ENCODE data around the gene TDRD6. TPM values are rescaled to one million over a fixed set of nuclear protein-coding genes. Genes with fewer than 3 reads are reported as not detected.
"Not testable (repeated sequence)": the region's sequence is repeated elsewhere in the genome, so short reads cannot be mapped to it uniquely, and the experiment has no call there.

Gene TDRD6, protein sequence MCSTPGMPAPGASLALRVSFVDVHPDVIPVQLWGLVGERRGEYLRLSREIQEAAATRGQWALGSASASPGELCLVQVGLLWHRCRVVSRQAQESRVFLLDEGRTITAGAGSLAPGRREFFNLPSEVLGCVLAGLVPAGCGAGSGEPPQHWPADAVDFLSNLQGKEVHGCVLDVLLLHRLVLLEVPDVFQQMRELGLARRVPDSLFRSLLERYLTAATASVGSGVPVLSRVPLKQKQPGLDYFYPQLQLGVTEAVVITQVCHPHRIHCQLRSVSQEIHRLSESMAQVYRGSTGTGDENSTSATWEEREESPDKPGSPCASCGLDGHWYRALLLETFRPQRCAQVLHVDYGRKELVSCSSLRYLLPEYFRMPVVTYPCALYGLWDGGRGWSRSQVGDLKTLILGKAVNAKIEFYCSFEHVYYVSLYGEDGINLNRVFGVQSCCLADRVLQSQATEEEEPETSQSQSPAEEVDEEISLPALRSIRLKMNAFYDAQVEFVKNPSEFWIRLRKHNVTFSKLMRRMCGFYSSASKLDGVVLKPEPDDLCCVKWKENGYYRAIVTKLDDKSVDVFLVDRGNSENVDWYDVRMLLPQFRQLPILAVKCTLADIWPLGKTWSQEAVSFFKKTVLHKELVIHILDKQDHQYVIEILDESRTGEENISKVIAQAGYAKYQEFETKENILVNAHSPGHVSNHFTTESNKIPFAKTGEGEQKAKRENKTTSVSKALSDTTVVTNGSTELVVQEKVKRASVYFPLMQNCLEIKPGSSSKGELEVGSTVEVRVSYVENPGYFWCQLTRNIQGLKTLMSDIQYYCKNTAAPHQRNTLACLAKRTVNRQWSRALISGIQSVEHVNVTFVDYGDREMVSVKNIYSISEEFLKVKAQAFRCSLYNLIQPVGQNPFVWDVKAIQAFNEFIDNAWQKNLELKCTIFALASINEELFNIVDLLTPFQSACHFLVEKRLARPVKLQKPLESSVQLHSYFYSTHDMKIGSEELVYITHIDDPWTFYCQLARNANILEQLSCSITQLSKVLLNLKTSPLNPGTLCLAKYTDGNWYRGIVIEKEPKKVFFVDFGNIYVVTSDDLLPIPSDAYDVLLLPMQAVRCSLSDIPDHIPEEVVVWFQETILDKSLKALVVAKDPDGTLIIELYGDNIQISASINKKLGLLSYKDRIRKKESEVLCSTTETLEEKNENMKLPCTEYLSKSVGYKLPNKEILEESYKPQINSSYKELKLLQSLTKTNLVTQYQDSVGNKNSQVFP (N-terminal part only)
- not detected in 2 replicates for total RNA-seq (2014; rRNA removed; shearing (Covaris generic))

DNA sequence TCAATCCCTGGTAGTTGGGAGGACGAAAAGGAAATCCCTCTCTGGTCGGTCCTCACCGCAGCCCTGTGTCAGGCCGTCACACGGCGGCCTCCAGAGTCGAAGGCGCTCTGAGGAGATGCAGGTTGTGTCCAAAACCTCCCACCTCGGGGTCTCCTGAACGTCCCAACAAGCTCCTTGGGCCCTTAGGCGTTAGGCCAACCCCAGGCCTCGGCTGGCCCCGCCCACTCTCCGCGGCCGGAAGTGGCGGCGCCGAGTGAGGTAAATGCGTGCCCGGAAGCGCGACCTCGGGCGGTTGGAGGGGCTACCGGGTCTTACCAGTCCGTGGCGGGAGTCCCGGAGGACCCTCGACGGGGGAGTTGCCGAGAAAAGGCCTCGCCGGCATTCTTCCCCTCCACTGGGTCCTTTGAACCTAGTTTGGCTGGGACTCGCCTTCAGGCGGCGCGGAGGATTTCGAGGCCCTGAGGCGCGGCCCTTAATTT is at the start of gene TDRD6:
TDRD6 (plus strand) TSS at position 267 of the 479 bp plus-strand sequence. CDS start 244 bp downstream, outside the sequence.
- DNase-seq (ENCODE audit: low spot score) = no peak
- in situ Hi-C loops (cut with HindIII; ENCODE audit: low sequenced_read_pairs) = no loop called here

DNA sequence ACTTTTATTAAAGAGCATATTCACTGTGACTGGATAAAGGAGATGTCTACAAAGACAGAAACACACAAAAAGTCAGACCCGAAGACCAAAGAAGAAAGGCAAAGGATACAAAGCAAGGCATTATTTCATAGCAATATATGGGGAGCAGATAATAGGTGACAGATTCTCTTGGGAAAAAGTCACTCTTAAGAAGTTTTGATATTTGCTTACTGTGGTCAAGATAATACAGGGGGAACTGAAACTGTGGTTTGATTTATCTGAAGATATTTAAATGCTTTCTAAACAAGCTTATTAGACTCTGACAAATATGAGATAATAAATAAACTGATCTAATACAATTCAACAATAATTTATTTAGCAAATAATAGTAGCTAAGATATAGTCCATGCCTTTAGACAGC is 49.8 kb upstream of the TDRD6 start:
- DNase-seq (ENCODE audit: low spot score) = no peak
- in situ Hi-C loops (cut with HindIII; ENCODE audit: low sequenced_read_pairs) = no loop called here

DNA sequence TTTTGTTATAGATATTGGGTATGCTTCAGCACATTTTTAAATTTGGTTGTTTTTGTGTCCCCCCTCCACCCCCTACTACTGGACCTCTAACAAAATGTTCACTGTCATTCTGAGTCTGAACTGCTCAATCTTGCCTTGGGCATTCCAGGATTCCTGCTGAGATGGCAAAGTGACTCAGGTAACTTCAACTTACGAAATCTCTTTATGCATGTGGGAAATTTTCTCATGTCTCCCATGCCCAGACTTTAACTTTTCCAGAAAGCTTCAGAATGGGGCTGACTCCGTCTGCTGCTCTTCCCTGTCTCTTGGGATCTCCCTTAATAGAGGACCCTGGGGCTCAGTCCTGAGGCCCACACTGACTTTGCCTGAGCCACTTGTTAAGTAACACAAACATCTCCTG is 49.0 kb upstream of the TDRD6 start:
- in situ Hi-C loops (cut with HindIII; ENCODE audit: low sequenced_read_pairs) = no loop called here

GRCh38 chr6:46642928-46643751 is 44.5 kb upstream of the TDRD6 start:
- in situ Hi-C loops (cut with HindIII; ENCODE audit: low sequenced_read_pairs) = no loop called here
- no peak for DNase-seq (ENCODE audit: low spot score)

More for the DNA sequence above, 49.0 kb upstream of the TDRD6 start:
- DNase-seq (ENCODE audit: low spot score) = no peak

- no peak for DNase-seq (ENCODE audit: low spot score)
- in situ Hi-C loops (cut with HindIII; ENCODE audit: low sequenced_read_pairs) = no loop called here
These were observed 42.4 kb upstream of the TDRD6 start for GRCh38 chr6:46645265-46645664.

GRCh38 chr6:46648108-46648507 is 39.6 kb upstream of the TDRD6 start:
- in situ Hi-C loops (cut with HindIII; ENCODE audit: low sequenced_read_pairs); DNase-seq (ENCODE audit: low spot score): not testable (repeated sequence)

- DNase-seq (ENCODE audit: low spot score) = no peak
- in situ Hi-C loops (cut with HindIII; ENCODE audit: low sequenced_read_pairs) = no loop called here
These were observed 38.7 kb upstream of the TDRD6 start for GRCh38 chr6:46648869-46649492.

GRCh38 chr6:46651006-46651405 is 36.7 kb upstream of the TDRD6 start:
- in situ Hi-C loops (cut with HindIII; ENCODE audit: low sequenced_read_pairs) = no loop called here
- DNase-seq (ENCODE audit: low spot score) = peak; percentile 31

- DNase-seq (ENCODE audit: low spot score) = peak; percentile 63
These were observed 35.9 kb upstream of the TDRD6 start for GRCh38 chr6:46651816-46652215.

DNA sequence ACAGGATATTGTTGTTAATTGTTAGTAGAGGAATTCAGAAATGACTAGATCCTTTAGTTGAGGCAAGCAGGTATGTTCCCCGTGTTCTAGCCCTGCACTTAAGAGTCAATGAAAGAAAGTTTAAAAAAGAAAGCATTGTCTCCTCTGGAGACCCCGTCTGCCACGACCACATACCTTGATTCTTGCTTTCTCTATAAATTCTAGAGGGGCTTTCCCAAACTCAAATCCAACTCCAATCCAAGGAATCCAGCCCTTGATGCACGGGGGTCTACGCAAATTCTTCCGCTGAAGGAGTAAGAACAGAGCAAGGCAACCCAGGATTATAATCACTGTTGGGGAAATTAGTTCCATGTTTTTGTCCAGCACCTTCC is 35.5 kb upstream of the TDRD6 start:
- in situ Hi-C loops (cut with HindIII; ENCODE audit: low sequenced_read_pairs) = no loop called here
- DNase-seq (ENCODE audit: low spot score) = no peak

More at GRCh38 chr6:46651816-46652215, 35.9 kb upstream of the TDRD6 start:
- in situ Hi-C loops (cut with HindIII; ENCODE audit: low sequenced_read_pairs) = no loop called here

DNA sequence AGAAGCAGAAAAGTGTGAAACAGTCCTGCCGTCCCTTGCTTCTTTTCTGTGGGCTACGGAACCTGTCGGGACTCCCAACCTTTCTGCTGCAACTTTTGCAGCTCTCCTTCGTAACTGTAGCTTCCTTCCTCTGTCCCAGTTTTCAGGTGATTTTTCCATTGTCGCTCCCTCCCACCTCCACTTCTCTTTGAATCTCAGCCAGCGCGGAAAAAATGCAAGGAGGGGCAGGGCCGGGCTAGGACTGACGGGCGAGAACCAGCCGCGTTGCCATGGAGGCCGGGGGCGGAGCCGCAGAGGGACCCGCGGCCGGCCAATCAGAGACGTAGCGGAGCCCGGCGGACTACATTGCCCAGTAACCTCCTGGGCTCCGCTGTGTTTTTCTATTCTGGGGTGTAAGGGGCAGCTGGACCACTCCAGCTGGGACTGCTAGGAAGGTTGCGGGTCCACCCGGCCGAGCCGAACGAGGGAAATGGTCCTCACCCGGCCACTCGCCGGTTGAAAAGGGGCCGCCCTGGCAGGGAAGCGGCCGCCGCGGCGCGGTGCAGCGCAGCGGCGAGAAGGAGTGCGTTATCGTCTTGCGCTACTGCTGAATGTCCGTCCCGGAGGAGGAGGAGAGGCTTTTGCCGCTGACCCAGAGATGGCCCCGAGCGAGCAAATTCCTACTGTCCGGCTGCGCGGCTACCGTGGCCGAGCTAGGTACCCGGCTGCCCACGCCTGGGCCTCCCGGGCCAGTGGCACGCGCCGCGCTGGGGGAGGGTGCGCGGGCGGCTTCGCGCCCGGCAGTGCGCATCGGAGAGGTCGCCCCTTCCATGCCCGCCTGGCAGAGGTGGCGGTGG is 34.9 kb upstream of the TDRD6 start, which contains the start of the genes CYP39A1 and SLC25A27:
CYP39A1 (minus strand) TSS at position 216 of the 836 bp plus-strand sequence. CDS start 236 bp downstream, outside the sequence.
SLC25A27 (plus strand) TSS at position 373 of the 836 bp plus-strand sequence; CDS start at position 591, 218 bp downstream.
- DNase-seq (ENCODE audit: low spot score) = peak; percentile 99
- in situ Hi-C loops (cut with HindIII; ENCODE audit: low sequenced_read_pairs) = no loop called here

DNA sequence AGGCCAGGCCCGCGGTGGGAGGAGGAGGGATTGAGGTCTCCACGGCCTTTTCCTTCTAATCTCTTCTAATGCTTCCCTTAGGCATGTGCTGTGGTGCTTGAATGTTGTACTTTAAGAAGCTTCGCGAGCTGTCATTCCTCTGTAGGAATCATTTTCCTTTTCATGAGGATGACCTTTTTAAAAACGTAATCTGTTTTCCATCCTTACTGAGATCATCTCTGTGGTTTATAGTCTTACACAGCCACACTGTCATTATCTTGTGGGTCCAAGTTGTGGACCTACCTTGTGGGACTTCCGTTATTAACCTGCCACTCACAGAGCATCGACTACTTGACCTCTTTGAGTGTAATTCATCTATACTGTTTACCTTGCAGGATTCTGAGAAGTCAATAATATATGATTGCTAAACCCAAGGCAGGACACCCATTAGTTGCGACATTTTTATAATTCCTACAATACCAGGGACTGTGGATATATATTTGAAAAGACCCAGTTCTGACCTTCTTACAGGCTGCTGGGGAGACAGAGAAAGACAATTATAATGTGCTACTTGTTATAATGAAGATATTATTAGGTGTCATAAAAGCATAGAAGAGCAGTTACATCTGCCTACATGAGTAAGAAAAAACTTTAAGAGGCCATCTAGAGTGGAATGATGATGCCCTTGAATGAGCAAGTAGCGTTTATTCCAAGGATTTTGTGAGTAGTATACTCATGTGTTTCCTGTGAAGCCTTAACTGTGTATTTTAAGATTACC is 34.1 kb upstream of the TDRD6 start:
- DNase-seq (ENCODE audit: low spot score) = peak; percentile 60
- in situ Hi-C loops (cut with HindIII; ENCODE audit: low sequenced_read_pairs) = no loop called here

- peak; percentile 62 for DNase-seq (ENCODE audit: low spot score)
- in situ Hi-C loops (cut with HindIII; ENCODE audit: low sequenced_read_pairs) = no loop called here
These were observed 31.9 kb upstream of the TDRD6 start for GRCh38 chr6:46655803-46656202.

DNA sequence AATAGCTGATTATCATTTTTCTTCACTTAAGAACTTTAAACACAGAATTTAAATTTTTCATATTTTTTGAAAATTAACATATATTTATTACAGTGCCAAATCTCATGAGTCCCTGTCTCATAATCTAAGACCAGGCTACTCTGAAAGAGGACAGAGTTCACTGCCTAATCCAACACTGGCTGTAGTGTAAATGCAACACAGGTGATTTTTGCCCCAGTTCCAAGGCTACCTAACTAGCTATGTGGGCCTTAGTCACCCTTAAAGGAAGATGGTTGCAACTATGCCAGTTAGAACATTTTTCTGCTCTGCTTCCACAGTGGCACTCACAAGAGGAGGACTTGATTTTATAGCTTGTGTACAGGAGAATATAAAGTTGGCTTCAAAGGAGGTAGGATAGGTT is 30.0 kb upstream of the TDRD6 start:
- no peak for DNase-seq (ENCODE audit: low spot score)
- in situ Hi-C loops (cut with HindIII; ENCODE audit: low sequenced_read_pairs) = no loop called here

- in situ Hi-C loops (cut with HindIII; ENCODE audit: low sequenced_read_pairs) = no loop called here
- no peak for DNase-seq (ENCODE audit: low spot score)
These were observed 26.2 kb upstream of the TDRD6 start for GRCh38 chr6:46661483-46661882.

GRCh38 chr6:46667377-46667776 is 20.3 kb upstream of the TDRD6 start:
- no peak for DNase-seq (ENCODE audit: low spot score)
- in situ Hi-C loops (cut with HindIII; ENCODE audit: low sequenced_read_pairs) = no loop called here

Data from G401 (cell line).